ENCODE measurements around the gene QARS1. TPM values are rescaled to one million over a fixed set of nuclear protein-coding genes. Genes with fewer than 3 reads are reported as not detected.

Gene QARS1
- 179 TPM for total RNA-seq

GRCh38 chr3:49104427-49105291 is at the start of gene QARS1:
Gene QARS1 (minus strand): TSS chr3:49104757. CDS start chr3:49104733, 24 bp downstream.
- no peak for FAIRE-seq

DNA sequence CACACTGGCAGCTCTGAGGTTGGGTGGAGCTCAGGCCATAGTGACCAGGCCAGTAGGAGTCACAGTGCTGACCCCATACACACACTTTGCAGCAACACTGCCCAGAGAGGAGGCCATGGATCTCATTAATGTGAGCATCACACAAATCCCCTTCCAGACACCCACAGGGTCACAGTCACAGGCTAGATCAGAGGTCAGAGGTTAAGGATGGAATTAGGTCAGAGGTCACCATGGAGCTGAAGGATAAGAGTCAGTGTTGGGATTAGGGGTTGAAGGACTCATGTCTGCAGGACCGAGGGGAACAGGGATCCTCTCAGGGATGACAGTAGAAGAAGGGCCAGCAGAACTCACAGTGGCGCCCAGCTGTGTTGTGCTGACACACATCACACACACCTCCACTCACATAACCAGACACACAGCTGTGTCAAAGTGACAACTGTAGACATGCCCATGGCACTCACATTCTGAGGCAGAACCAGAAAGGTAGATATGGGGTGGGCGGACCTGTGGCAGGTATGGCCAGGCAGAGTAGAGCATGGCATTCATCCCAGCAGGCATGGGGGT is 48.9 kb upstream of the QARS1 start:
- FAIRE-seq (no peak), DNase-seq (ENCODE audit: low spot score in 2 of 2) (no peak)

More at GRCh38 chr3:49104427-49105291, at the start of gene QARS1:
- DNase-seq (ENCODE audit: low spot score in 2 of 2), result peak; percentile 89 to 96

- no peak for FAIRE-seq
- no peak for DNase-seq (ENCODE audit: low spot score in 2 of 2)
These were observed 47.1 kb upstream of the QARS1 start for GRCh38 chr3:49151610-49152009.

DNA sequence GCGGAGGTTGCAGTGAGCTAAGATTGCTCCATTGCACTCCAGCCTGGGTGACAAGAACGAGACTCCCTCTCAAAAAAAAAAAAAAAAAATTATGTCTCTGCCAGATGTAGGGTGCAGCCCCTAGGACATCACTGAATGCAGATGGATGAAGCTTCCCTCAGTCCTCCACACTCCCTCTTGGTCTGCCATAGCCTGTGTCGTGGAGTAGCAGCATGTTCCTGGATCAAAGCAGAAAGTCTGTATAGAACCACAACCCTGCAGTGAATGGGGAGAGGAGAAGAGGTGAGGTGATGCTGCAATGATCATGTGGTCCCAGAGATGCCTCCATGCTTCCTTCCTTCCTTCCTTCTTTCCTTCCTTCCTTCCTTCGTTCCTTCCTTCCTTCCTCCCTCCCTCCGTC is 43.6 kb upstream of the QARS1 start:
- FAIRE-seq (no peak), DNase-seq (ENCODE audit: low spot score in 2 of 2) (no peak)

DNA sequence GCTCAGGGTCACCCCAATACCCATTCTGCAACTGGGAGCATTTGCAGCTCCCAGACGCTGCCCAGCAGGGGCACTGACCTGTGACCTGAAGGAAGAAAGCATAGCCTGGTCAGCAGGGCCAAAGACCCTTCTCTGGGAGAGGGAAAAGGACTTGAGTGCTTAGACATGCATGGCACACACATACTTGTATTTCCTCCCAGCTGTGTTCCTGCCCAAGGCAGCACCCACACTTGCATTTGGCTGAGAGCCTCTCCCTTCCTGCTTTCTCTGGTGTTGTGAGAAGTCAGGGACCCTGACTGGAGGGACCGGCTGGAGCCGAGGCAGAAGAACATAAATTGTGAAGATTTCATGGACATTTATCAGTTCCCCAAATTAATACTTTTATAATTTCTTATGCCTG is 35.5 kb upstream of the QARS1 start:
- no peak for FAIRE-seq
- DNase-seq (ENCODE audit: low spot score in 2 of 2), result no peak

DNA sequence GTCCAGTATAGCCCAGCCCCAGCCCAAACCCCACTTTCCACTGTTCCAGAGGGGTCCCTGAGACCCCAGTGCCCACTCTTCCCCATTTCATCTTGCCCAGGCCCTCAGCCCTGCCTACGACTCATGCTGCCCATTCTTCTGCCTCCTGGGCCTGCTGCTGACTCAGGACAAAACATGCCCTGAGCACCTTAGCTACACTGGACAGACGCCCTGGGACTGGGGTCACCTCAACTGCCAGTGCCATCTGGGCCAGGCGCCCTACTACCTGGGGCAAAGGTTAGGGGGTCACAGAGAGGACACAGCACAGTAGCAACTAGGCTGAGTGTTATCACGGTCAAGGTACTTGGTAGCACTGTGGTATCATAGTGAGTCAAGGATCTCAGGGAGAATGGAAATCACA is 30.9 kb upstream of the QARS1 start:
- no peak for FAIRE-seq
- no peak for DNase-seq (ENCODE audit: low spot score in 2 of 2)

GRCh38 chr3:49134471-49135265 is 30.1 kb upstream of the QARS1 start:
- no peak for FAIRE-seq
- no peak for DNase-seq (ENCODE audit: low spot score in 2 of 2)

- no peak for FAIRE-seq
- peak; percentile 66 to 85 for DNase-seq (ENCODE audit: low spot score in 2 of 2)
These were observed 28.8 kb upstream of the QARS1 start for GRCh38 chr3:49133226-49133951.

- no peak for FAIRE-seq
- peak; percentile 57 to 83 for DNase-seq (ENCODE audit: low spot score in 2 of 2)
These were observed 28.1 kb upstream of the QARS1 start, which contains the start of gene LAMB2 for GRCh38 chr3:49132437-49133225. Gene LAMB2 (minus strand): TSS chr3:49133050. CDS start chr3:49132867, 183 bp downstream.

DNA sequence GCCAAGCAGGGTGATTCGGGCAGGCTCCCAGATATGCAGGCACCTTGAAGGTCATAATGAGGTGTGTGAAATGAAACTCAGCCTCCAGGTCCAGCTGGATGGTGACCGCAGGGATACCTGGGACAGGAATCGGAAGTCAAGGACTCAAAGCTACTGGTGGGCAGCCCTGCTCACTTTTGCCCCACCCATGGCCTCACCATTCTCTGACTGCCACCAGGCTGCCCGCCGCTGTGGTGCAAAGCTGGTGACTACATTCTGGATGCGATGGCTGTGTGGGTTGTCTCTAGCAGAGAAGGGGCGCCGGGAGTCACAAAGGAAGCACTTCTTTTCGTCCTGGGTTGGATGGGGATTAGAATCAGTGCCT is 27.5 kb upstream of the QARS1 start:
- no peak for DNase-seq (ENCODE audit: low spot score in 2 of 2)
- no peak for FAIRE-seq

DNA sequence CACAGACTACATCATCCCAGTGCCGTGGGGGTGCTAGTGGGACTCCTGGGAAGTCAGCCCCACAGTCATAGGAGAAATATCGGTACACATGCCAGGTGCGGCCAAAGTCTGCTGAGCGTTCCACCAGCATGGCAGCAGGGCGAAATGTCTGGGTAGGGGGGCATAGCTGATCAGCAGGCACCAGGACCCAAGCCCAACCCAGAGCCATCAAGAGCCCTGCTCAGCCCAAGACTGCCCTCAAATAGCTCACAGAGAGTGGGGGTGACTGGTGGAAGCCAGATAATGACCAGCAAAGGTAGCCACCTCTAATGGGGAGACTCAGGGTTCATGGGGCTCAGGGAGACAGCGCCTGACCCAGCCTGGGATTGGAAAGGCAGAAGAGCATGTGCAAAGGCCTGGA is 27.0 kb upstream of the QARS1 start:
- FAIRE-seq (no peak), DNase-seq (ENCODE audit: low spot score in 2 of 2) (no peak)

- FAIRE-seq (no peak), DNase-seq (ENCODE audit: low spot score in 2 of 2) (no peak)
These were observed 26.5 kb upstream of the QARS1 start for GRCh38 chr3:49131040-49131439.

GRCh38 chr3:49124991-49125670 is 20.6 kb upstream of the QARS1 start:
- DNase-seq (ENCODE audit: low spot score in 2 of 2) (peak in 1 of 2 donors; percentile 40), FAIRE-seq (no peak)

DNA sequence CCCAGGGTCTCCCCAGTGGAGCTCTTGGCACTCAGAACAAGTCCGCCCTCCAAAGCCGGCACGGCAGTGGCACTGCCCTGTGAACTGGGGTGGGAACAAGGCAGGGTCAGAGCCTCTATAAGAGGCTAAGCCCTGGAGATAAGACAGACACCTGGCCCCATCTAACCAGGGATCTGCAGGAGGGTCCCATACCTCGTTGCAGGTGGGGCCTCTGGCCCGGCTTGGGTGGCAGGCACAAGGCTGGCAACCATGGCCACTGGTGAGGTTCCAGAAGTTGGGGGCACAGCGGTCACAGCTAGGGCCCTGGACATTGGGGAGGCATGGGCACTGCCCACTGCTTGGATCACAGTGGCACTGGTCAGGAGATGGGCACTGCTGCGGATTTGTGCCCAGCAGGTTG is 19.6 kb upstream of the QARS1 start:
- no peak for DNase-seq (ENCODE audit: low spot score in 2 of 2)
- no peak for FAIRE-seq

DNA sequence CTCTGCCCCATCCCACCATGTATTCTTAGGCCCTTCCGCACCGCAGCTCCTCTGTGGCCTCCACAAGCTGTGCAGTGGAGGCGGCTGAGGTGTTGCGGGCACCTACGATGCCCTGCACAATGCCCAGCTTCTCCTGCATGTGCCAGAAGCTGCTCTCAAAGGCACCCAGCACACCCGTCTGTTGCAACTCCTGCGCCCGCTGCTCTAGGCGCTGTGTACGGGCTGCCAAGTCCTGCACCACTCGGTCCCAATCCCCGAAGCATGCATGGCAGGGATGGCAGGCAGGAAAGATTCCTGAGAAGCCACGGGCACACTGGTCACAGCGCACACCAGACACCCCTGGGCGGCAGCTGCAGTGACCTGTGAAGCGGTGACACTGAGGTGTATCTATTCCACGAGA is 19.1 kb upstream of the QARS1 start:
- FAIRE-seq (no peak), DNase-seq (ENCODE audit: low spot score in 2 of 2) (no peak)

DNA sequence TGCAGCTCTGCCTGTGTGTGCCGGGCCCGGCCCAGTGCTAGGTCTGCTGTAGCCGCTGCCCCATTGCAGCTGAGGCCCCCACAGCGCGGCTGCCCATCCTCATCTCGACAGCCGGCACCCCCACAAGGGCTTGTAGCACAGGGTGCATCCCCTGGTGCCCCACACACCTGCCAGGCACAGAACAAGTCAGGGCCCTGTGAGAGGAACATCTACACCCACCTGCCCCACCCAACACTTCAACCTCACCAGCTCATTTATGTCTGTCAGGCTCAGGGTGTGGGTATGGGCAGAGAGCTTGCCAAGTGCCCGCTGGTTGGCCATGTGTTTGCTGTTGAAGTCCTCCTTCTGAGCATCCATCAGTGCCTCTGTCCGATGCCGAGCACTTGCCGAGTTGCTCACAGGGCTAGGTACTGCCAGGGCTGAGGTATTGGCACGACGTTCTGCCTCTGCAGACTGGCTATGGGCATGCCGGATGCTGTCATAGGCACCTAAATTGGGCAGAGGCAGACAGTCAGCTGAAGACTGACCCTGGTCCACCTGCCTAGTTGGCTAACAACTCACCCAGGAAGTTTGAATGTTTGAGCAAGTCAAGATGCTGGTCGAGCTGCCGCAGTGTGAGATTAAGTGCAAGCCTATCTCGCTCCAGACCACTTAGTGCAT is 18.5 kb upstream of the QARS1 start:
- DNase-seq (ENCODE audit: low spot score in 2 of 2) (no peak), FAIRE-seq (no peak)

DNA sequence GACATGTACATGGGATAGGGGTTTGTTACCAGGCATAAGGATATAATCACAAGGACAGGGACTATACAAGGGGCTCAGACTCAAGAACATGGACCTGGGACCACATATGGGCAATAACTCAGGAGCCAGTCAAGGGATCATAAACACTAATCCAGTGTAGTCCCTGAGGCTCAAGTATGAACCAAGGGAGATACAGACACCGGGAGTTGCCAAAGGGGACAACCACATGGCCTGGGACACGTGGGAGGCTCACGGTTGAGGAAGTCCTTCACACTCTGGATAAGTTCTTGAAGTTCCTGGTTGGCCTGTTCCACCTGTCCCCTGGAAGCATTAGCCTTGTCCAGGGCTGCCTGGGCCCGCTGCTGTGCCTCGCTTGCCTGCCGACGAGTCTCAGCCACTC is 17.9 kb upstream of the QARS1 start:
- no peak for FAIRE-seq

DNA sequence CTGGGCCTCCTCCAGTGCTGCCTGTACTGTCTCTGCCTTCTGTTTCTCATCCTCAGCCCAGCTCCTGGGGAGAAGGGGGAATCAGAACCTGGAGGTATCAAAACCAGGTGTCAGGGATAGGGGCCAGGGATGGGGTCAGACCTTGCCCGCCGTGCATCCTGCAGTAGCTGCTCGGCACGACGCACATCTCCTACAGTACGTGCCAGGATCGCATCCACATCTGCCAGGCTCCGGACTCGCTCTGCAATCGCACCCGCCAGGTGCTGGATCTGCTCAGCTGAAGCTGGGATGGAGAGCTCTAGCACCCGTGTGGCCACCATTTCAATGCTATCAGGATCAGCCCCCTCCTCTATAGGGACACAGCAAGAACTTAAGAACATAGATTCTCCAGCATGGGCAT is 17.5 kb upstream of the QARS1 start:
- FAIRE-seq (no peak), DNase-seq (ENCODE audit: low spot score in 2 of 2) (no peak)

More for the DNA sequence above, 17.9 kb upstream of the QARS1 start:
- no peak for DNase-seq (ENCODE audit: low spot score in 2 of 2)

Measured in frontal cortex (tissue), 4 donors.